OCI-LY3 (cell line): ENCODE results near the gene TMEM17.

Experiments
- H2AFZ ChIP-seq: fragments of 200-600, 300-600 bp; shearing (Covaris generic); 2 replicates; pipeline ENCODE4 v1.6.0; 2014; ENCODE audit warnings: antibody characterized with exemption, low read depth, low read length
- H3K27ac ChIP-seq: fragments of 200-600, 300-600 bp; sonication (generic); 2 replicates; pipeline ENCODE4 v1.5.1; 2014; ENCODE audit warnings: mild to moderate bottlenecking, low read length, moderate library complexity, mixed read lengths
- H3K27me3 ChIP-seq: fragments of 200-600, 300-600 bp; sonication (generic); 2 replicates; pipeline ENCODE4 v1.6.1; 2014; ENCODE audit warnings: low read depth, low read length, mixed read lengths
- H3K36me3 ChIP-seq: fragments of 200-600, 300-600 bp; sonication (generic); replicated peaks from 2 replicates; pipeline ENCODE3; 2014; ENCODE audit warnings: low read depth, low read length, mixed read lengths
- H3K4me1 ChIP-seq: fragments of 300-600, 200-600 bp; sonication (generic); 2 replicates; pipeline ENCODE4 v1.6.1; 2014; ENCODE audit warnings: low read length, mixed read lengths
- H3K4me2 ChIP-seq: fragments of 200-600, 300-600 bp; sonication (generic); 2 replicates; pipeline ENCODE4 v1.6.1; 2014; ENCODE audit warnings: low read length, mixed read lengths
- H3K4me3 ChIP-seq: fragments of 300-600, 200-600 bp; sonication (generic); 2 replicates; pipeline ENCODE4 v1.5.1; 2014; ENCODE audit warnings: antibody characterized with exemption, mild to moderate bottlenecking, low read length, moderate library complexity
- H3K79me2 ChIP-seq: fragments of 300-600, 200-600 bp; shearing (Covaris generic); 2 replicates; pipeline ENCODE4 v1.6.1; 2014; ENCODE audit warnings: mild to moderate bottlenecking, low read length, mixed read lengths
- H3K9ac ChIP-seq: fragments of 300-600, 200-600 bp; shearing (Covaris generic); 2 replicates; pipeline ENCODE4 v1.6.0; 2014; ENCODE audit warnings: mild to moderate bottlenecking, low read length, moderate library complexity
- H3K9me3 ChIP-seq: fragments of 200-600, 300-600 bp; shearing (Covaris generic); 2 replicates; pipeline ENCODE4 v1.6.1; 2014; ENCODE audit warnings: low read length, mixed read lengths; ENCODE audit not compliant: insufficient read depth
- H4K20me1 ChIP-seq: fragments of 200-600, 300-600 bp; sonication (generic); 2 replicates; pipeline ENCODE4 v1.6.1; 2016; ENCODE audit warnings: low read length, mixed read lengths; ENCODE audit not compliant: insufficient read depth
- CTCF ChIP-seq: fragments of 200-600, 300-600 bp; sonication (generic); IDR thresholded peaks from 2 replicates; pipeline ENCODE4 v1.5.1; 2014; ENCODE audit warnings: antibody characterized with exemption, low read length, low read depth
- EZH2phosphoT487 ChIP-seq: fragments of 200-600 bp; shearing (Covaris generic); IDR thresholded peaks from 2 replicates; pipeline ENCODE4 v1.6.1; 2018; ENCODE audit warnings: antibody characterized with exemption, mixed run types, low read depth

Gene TMEM17

DNA sequence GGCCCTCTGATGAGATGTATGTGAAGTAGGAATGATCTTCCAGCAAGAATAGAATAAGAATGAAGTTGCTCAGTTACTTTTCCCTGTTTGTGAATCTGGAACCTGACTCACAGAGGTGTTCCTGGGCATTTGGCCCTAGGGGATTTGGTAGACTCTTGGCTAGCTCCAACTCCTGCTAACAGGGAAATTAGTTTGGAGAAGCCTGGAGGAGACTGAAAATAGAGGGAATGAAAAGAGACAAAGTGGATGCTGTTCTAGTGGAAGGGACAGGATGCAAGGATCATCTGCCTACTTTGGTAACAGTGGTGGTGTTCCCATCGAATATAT is 19.6 kb downstream of the TMEM17 start:
- Histone ChIP-seq H3K27me3 (no peaks in the 10 kb centered on the region), H2AFZ (no peak overlapping the region), H3K27ac (no peak overlapping the region), H3K4me1 (peaks cover 5% of the 10 kb centered on the region; the same call in 1 of the 2 replicates), H3K9ac (no peak overlapping the region), H3K36me3 (no peaks in the 10 kb centered on the region), H3K9me3 (no peaks in the 10 kb centered on the region), H3K4me2 (no peak overlapping the region), H4K20me1 (no peaks in the 10 kb centered on the region), H3K79me2 (no peaks in the 10 kb centered on the region), H3K4me3 (no peak overlapping the region)
- TF ChIP-seq EZH2phosphoT487 = no peak
- no peak for TF ChIP-seq CTCF

DNA sequence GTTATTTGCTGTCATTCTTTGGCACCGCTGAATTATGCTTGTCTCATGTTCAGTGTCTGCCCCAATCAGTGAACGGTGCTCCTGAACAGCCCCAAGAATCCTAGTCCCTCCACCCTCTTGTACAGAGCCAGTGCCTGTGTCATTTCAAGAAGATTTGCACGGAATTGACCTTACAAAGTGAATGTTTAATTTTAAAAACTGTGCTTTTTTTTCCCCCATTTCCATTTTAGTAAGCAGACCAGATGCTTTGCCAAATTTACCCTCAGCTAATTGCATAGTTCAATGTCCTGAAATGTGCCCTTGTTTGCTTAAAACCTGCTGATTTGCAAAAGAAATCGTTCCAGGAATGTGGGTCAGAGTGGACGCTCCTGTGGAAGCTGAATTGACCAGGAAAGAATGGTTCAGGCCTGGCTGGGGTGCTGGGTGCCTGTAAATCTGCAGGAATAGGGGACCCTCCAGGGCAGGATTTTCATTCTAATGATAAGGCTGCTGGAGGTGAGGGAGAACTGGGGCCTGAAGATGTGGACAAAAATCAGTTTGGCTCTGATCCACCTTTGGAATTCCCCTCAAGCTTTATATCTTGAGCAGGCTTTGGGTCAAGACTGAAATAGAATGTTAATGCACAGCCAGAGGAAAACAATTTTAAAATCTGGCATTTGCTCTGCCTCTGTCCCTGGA is 20.1 kb downstream of the TMEM17 start:
- Histone ChIP-seq H3K4me3 (no peak overlapping the region), H3K9me3 (no peaks in the 10 kb centered on the region), H3K4me1 (peaks cover 5% of the 10 kb centered on the region; the same call in 1 of the 2 replicates), H3K36me3 (no peaks in the 10 kb centered on the region), H3K79me2 (no peaks in the 10 kb centered on the region), H3K27me3 (no peaks in the 10 kb centered on the region), H3K27ac (no peak overlapping the region), H3K4me2 (no peak overlapping the region), H3K9ac (no peak overlapping the region), H4K20me1 (no peaks in the 10 kb centered on the region), H2AFZ (no peak overlapping the region)
- TF ChIP-seq CTCF (no peak), EZH2phosphoT487 (no peak)

DNA sequence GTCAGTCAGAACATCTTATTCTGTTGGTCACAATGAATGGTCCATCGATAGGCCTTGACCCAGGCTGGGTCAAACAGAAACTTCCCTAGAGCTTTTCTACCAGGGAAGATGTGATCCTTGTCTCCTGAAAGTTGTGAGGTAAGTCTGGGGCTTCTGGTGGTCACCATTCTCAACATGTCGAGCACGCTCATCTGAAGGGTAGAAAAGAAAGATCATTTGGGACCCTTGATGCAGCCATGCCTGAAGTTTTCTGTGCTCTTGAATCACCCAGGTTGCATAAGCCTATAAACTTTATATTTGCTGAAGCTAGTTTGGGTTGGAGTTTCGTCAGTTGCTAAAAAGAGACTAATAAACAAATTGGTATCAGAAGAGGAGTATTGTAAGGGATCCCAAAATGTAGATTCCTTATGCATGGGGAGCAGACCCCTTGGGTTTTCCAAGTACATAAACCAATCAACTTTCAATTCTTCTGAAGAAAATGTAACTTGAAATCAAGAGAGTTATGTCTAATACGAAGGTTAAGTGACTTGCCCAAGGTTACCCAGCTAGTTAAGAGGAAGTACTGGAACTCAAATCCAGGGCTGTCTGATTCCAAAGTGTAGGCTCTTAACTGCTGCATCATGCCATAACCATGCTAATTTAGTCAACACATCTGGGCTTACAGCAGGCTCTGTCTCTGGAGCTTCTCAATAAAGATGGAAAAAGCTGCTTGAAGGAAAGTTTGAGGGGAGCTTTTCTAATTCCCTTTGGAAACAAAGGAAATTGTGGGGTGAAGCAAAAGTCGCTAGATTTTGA is 23.2 kb downstream of the TMEM17 start:
- no peaks in the 10 kb centered on the region for H3K79me2 ChIP-seq

More for the DNA sequence above, 23.2 kb downstream of the TMEM17 start:
- no peaks in the 10 kb centered on the region for H3K9me3 ChIP-seq
- H4K20me1 ChIP-seq = no peaks in the 10 kb centered on the region
- H2AFZ ChIP-seq = no peak overlapping the region
- no peak overlapping the region for H3K4me3 ChIP-seq
- no peak for TF ChIP-seq CTCF
- TF ChIP-seq EZH2phosphoT487 = no peak
- H3K27ac ChIP-seq = no peak overlapping the region
- no peaks in the 10 kb centered on the region for H3K36me3 ChIP-seq
- peaks cover 11% of the 10 kb centered on the region; the same call in 1 of the 2 replicates for H3K4me1 ChIP-seq
- H3K9ac ChIP-seq = no peak overlapping the region
- H3K27me3 ChIP-seq = no peaks in the 10 kb centered on the region
- H3K4me2 ChIP-seq = no peak overlapping the region
